GM18508 (cell line): ENCODE data around the gene AMZ1.
"Not testable (repeated sequence)": the region's sequence is repeated elsewhere in the genome, so short reads cannot be mapped to it uniquely, and the experiment has no call there.

Experiments used
- ATAC-seq: cut with Tn5 transposase; IDR thresholded peaks from one replicate; pipeline ENCODE4 v1.9.1; 2021; ENCODE audit warnings: moderate number of reproducible peaks; ENCODE audit not compliant: insufficient read depth, unreplicated experiment

The AMZ1 gene

GRCh38 chr7:2689343-2689847 is 1.4 kb downstream of the AMZ1 start:
- ATAC-seq = no peak

GRCh38 chr7:2689951-2690705 is 2.1 kb downstream of the AMZ1 start:
- no peak for ATAC-seq

- no peak for ATAC-seq
Observed at GRCh38 chr7:2691011-2691707, 3.2 kb downstream of the AMZ1 start.

GRCh38 chr7:2691932-2692439 is 4.0 kb downstream of the AMZ1 start:
- ATAC-seq = not testable (repeated sequence)

- ATAC-seq = no peak
Observed at GRCh38 chr7:2692543-2692942, 4.5 kb downstream of the AMZ1 start.

GRCh38 chr7:2693420-2694121 is 5.6 kb downstream of the AMZ1 start:
- ATAC-seq = not testable (repeated sequence)

- not testable (repeated sequence) for ATAC-seq
Observed at GRCh38 chr7:2694122-2694436, 6.1 kb downstream of the AMZ1 start.

- peak; percentile 91 for ATAC-seq
Observed at GRCh38 chr7:2698581-2699288, 10.7 kb downstream of the AMZ1 start.

- no peak for ATAC-seq
Observed at GRCh38 chr7:2699289-2699620, 11.3 kb downstream of the AMZ1 start.

- no peak for ATAC-seq
Observed at GRCh38 chr7:2700141-2700850, 12.3 kb downstream of the AMZ1 start.

- ATAC-seq = no peak
Observed at GRCh38 chr7:2701424-2701823, 13.4 kb downstream of the AMZ1 start.

GRCh38 chr7:2701832-2702593 is 14.0 kb downstream of the AMZ1 start:
- no peak for ATAC-seq

GRCh38 chr7:2702594-2702957 is 14.6 kb downstream of the AMZ1 start:
- no peak for ATAC-seq

GRCh38 chr7:2705371-2706096 is 17.5 kb downstream of the AMZ1 start:
- ATAC-seq = no peak

GRCh38 chr7:2706685-2707126 is 18.7 kb downstream of the AMZ1 start:
- no peak for ATAC-seq

GRCh38 chr7:2707481-2707880 is 19.5 kb downstream of the AMZ1 start:
- no peak for ATAC-seq

- no peak for ATAC-seq
Observed at GRCh38 chr7:2708041-2708440, 20.0 kb downstream of the AMZ1 start.

- ATAC-seq = no peak
Observed at GRCh38 chr7:2708547-2709310, 20.7 kb downstream of the AMZ1 start.
